ENCODE measurements around the gene CD99L2.

- no peak for TF ChIP-seq POLR2A (IDR thresholded peaks at IDR 0.05; ENCODE audit: low read length)
- no peak for TF ChIP-seq GATA1 (IDR thresholded peaks at IDR 0.05; ENCODE audit: low read depth, low read length)
Observed at GRCh38 chrX:150919401-150919800, 20.9 kb upstream of the CD99L2 start.
